ENCODE data around the gene NLRC5. TPM values are rescaled to one million over a fixed set of nuclear protein-coding genes. Genes with fewer than 3 reads are reported as not detected.

Gene NLRC5
- total and polyA plus RNA-seq, 9 of the 15 experiments (the other 6 are each of a cell fraction or from before 2014, with no cell fraction given): 0.59 to 0.71 TPM; not detected in 7

DNA sequence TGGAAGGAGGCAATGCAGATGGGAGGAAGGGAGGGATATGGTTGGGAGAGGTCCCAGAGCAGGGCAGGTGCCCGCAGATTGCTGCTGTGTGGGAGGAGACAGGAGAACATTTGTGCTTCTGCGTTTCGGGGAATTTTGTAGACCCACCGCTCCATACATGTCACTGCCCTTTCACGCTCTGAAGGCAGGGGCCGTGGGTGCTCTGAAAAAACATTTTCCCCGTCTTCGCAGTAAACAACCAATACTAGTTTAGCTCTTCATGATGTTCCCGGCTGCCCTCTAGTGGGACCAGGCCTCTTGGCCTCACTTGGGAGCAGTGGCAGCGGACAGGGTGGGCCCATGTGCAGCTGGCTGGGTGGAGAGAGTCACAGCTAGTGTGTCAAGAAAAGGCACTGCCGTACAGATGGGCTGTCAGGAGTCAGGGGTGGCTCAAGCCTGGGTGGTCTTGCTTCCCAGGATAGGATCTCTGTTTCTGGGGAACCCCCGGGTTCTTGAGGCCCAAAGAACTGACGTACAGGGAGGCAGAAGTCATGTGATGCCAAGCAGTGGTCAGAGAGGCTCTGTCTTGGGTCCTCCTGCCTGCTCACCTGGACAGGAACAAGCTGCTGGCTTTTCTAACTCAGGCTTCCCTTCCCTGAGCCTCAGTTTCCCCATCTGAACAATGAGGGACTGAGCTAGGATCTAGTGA lies 56.5 kb downstream of the NLRC5 start (continued):
- TF ChIP-seq, protein P1, sequence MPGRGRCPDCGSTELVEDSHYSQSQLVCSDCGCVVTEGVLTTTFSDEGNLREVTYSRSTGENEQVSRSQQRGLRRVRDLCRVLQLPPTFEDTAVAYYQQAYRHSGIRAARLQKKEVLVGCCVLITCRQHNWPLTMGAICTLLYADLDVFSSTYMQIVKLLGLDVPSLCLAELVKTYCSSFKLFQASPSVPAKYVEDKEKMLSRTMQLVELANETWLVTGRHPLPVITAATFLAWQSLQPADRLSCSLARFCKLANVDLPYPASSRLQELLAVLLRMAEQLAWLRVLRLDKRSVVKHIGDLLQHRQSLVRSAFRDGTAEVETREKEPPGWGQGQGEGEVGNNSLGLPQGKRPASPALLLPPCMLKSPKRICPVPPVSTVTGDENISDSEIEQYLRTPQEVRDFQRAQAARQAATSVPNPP (IDR thresholded peaks at IDR 0.05; ENCODE audit: borderline replicate concordance, insufficient read depth, insufficient read length): no peak
- no peak for TF ChIP-seq ZNF830 (CRISPR knock-in tag; IDR thresholded peaks at IDR 0.05)
- TF ChIP-seq FOSL1 (tag; conservative IDR thresholded peaks at IDR 0.05): no peak
- TF ChIP-seq ZNF561 (CRISPR knock-in tag; conservative IDR thresholded peaks at IDR 0.05): no peak
- no peak for TF ChIP-seq NFIX (CRISPR knock-in tag; IDR thresholded peaks at IDR 0.05; ENCODE audit: low read depth)
- TF ChIP-seq, protein P2, sequence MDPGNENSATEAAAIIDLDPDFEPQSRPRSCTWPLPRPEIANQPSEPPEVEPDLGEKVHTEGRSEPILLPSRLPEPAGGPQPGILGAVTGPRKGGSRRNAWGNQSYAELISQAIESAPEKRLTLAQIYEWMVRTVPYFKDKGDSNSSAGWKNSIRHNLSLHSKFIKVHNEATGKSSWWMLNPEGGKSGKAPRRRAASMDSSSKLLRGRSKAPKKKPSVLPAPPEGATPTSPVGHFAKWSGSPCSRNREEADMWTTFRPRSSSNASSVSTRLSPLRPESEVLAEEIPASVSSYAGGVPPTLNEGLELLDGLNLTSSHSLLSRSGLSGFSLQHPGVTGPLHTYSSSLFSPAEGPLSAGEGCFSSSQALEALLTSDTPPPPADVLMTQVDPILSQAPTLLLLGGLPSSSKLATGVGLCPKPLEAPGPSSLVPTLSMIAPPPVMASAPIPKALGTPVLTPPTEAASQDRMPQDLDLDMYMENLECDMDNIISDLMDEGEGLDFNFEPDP (CRISPR knock-in tag; IDR thresholded peaks at IDR 0.05): no peak
- TF ChIP-seq EGR1 (conservative IDR thresholded peaks at IDR 0.05): no peak
- TF ChIP-seq C11orf30 (IDR thresholded peaks at IDR 0.05; ENCODE audit: low read depth): no peak
- TF ChIP-seq ETV1 (tag; conservative IDR thresholded peaks at IDR 0.05; ENCODE audit: low read depth): no peak
- TF ChIP-seq CHD2 (IDR thresholded peaks at IDR 0.05; ENCODE audit: low read depth, low read length): no peak
- TF ChIP-seq ZBTB7A (IDR thresholded peaks at IDR 0.05; ENCODE audit: borderline replicate concordance, control insufficient read depth, low read depth, low read length): no peak
- no peak for TF ChIP-seq SIN3B (IDR thresholded peaks at IDR 0.05; ENCODE audit: low read depth)
